ENCODE measurements around the gene ATF7. TPM values are rescaled to one million over a fixed set of nuclear protein-coding genes. Genes with fewer than 3 reads are reported as not detected.

ATF7 gene
- total RNA-seq, 1 donor from 2014 or later: 61.2 TPM

- H3K4me3 ChIP-seq: no peak overlapping the region
- no peak for TF ChIP-seq CTCF (IDR thresholded peaks at IDR 0.05)
- no peak for DNase-seq
- intact Hi-C loops (cut with DNase I): no loop called here
- H3K9me3 ChIP-seq: no peaks in the 10 kb centered on the region
- H3K27ac ChIP-seq: no peak overlapping the region
- H3K27me3 ChIP-seq (ENCODE audit: low read depth): no peaks in the 10 kb centered on the region
- peaks cover 6% of the 10 kb centered on the region for H3K4me1 ChIP-seq
- peaks cover 100% of the 10 kb centered on the region for H3K36me3 ChIP-seq
- ATAC-seq: no peak
These were observed 93.4 kb downstream of the ATF7 start for GRCh38 chr12:53532524-53533445.

- H3K36me3 ChIP-seq: peaks cover 100% of the 10 kb centered on the region
- no peaks in the 10 kb centered on the region for H3K9me3 ChIP-seq
- no peak overlapping the region for H3K27ac ChIP-seq
- no peak for TF ChIP-seq CTCF (IDR thresholded peaks at IDR 0.05)
- H3K4me1 ChIP-seq: no peaks in the 10 kb centered on the region
- H3K4me3 ChIP-seq: no peak overlapping the region
- ATAC-seq: no peak
- no peak for DNase-seq
- H3K27me3 ChIP-seq (ENCODE audit: low read depth): no peaks in the 10 kb centered on the region
- intact Hi-C loops (cut with DNase I): no loop called here
These were observed 94.2 kb downstream of the ATF7 start for GRCh38 chr12:53532021-53532420.

DNA sequence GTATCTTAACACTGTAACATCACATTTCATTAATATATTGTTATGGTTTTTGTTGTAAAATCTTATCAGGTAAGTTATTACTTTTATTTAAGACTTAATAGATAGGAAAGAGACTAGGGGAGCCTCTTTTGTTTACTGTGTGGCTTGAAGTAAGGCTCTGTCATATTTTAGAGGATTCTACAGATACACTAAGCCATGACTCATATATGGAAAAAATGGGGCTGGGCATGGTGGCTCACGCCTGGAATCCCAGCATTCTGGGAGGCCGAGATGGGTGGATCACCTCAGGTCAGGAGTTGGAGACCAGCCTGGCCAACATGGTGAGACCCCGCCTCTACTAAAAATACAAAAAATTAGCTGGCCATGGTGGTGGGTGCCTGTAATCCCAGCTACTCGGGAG lies 95.3 kb downstream of the ATF7 start:
- Histone ChIP-seq H3K27me3 (ENCODE audit: low read depth) (no peaks in the 10 kb centered on the region), H3K9me3 (no peaks in the 10 kb centered on the region), H3K4me3 (no peak overlapping the region), H3K36me3 (peaks cover 100% of the 10 kb centered on the region), H3K27ac (no peak overlapping the region), H3K4me1 (no peaks in the 10 kb centered on the region)
- DNase-seq: no peak
- intact Hi-C loops (cut with DNase I): no loop called here
- TF ChIP-seq CTCF (IDR thresholded peaks at IDR 0.05): no peak
- no peak for ATAC-seq

- intact Hi-C loops (cut with DNase I): no loop called here
- no peak for ATAC-seq
- Histone ChIP-seq H3K9me3 (no peaks in the 10 kb centered on the region), H3K4me3 (no peak overlapping the region), H3K27me3 (ENCODE audit: low read depth) (no peaks in the 10 kb centered on the region), H3K36me3 (peaks cover 100% of the 10 kb centered on the region), H3K4me1 (no peaks in the 10 kb centered on the region), H3K27ac (no peak overlapping the region)
- no peak for TF ChIP-seq CTCF (IDR thresholded peaks at IDR 0.05)
- DNase-seq: no peak
These were observed 96.1 kb downstream of the ATF7 start for GRCh38 chr12:53530061-53530460.

DNA sequence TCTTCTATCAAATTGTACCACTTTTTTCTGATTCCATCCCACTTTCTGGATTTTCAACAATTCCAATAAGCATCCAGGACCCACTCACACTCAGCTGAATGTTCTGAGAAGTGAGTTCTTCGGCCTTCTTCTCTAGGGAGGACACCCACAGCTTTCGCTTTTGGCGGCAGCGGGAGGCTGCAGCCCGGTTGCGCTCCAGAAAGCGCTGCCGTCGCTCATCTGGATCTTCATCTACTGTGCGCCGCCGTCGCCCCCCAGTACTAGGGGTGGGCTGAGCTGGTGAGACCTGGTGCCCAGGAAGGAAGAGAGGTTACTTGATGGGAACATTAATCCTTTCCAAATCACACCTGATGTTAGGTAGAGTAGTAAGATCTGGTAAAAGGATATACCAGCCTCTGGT lies 101.7 kb downstream of the ATF7 start:
- intact Hi-C loops (cut with DNase I): no loop called here
- Histone ChIP-seq H3K36me3 (peaks cover 100% of the 10 kb centered on the region), H3K4me1 (no peaks in the 10 kb centered on the region), H3K27ac (no peak overlapping the region), H3K4me3 (no peak overlapping the region), H3K9me3 (no peaks in the 10 kb centered on the region), H3K27me3 (ENCODE audit: low read depth) (no peaks in the 10 kb centered on the region)
- ATAC-seq: no peak
- TF ChIP-seq CTCF (IDR thresholded peaks at IDR 0.05): no peak
- DNase-seq: no peak
